HepG2 (cell line): Measurements from ENCODE around the gene PARP15. TPM values are rescaled to one million over a fixed set of nuclear protein-coding genes. Genes with fewer than 3 reads are reported as not detected.

ENCODE experiments used
- CCAR2 ChIP-seq: fragments of 200-400 bp; formaldehyde crosslinking; optimal IDR thresholded peaks from 2 replicates; pipeline ENCODE3; 2018; ENCODE audit warnings: low read depth, mild to moderate bottlenecking, low read length, moderate library complexity
- HDAC1 ChIP-seq: sonication (generic); formaldehyde crosslinking; IDR thresholded peaks from 2 replicates; pipeline ENCODE4 v1.5.1; 2020; ENCODE audit warnings: mild to moderate bottlenecking, missing genetic modification reagents
- STAG1 ChIP-seq: sonication (generic); formaldehyde crosslinking; IDR thresholded peaks from 2 replicates; pipeline ENCODE4 v1.4.0; 2020; ENCODE audit warnings: missing genetic modification reagents
- ZFP82 ChIP-seq: sonication (generic); formaldehyde crosslinking; IDR thresholded peaks from 2 replicates; pipeline ENCODE4 v1.5.1; 2020; ENCODE audit warnings: mild to moderate bottlenecking, missing genetic modification reagents, borderline replicate concordance
- ZNF136 ChIP-seq: sonication (generic); formaldehyde crosslinking; IDR thresholded peaks from 2 replicates; pipeline ENCODE4 v1.8.1; 2022; ENCODE audit warnings: low read depth, mild to moderate bottlenecking, moderate library complexity, missing genetic modification reagents
- ZNF260 ChIP-seq: sonication (generic); formaldehyde crosslinking; IDR thresholded peaks from 2 replicates; pipeline ENCODE4 v1.4.0; 2020; ENCODE audit warnings: missing genetic modification reagents, low read depth, mild to moderate bottlenecking, borderline replicate concordance
- ZNF333 ChIP-seq: sonication (generic); formaldehyde crosslinking; IDR thresholded peaks from 2 replicates; pipeline ENCODE4 v1.4.0; 2020; ENCODE audit warnings: mild to moderate bottlenecking, missing genetic modification reagents, borderline replicate concordance
- ZNF660 ChIP-seq: sonication (generic); formaldehyde crosslinking; IDR thresholded peaks from 2 replicates; pipeline ENCODE4 v1.5.1; 2020; ENCODE audit warnings: mild to moderate bottlenecking, low read depth, missing genetic modification reagents, borderline replicate concordance
- ZNF788 ChIP-seq: sonication (generic); formaldehyde crosslinking; IDR thresholded peaks from 2 replicates; pipeline ENCODE4 v1.5.0; 2020; ENCODE audit warnings: mild to moderate bottlenecking, missing genetic modification reagents, borderline replicate concordance
- ZNF891 ChIP-seq: sonication (generic); formaldehyde crosslinking; IDR thresholded peaks from 2 replicates; pipeline ENCODE4 v1.5.0; 2020; ENCODE audit warnings: mild to moderate bottlenecking, missing genetic modification reagents
- polyA plus RNA-seq, 8 experiments: library from polyadenylated mRNA; depleted of rRNA in 3 of 8; stranded (reverse) in 7 of 8; unstranded in 1 of 8; fragments of >200 nt; fragmentation: Illumina TruSeq in 4 of 8; extraction: Trizol in 4 of 8; gene quantifications; 2 replicates each; pipeline versions ENCODE4 v1.2.1 to v1.2.3, GENCODE V29; 2011 to 2016; ENCODE audit warnings: low read depth in 4 of 8, missing spikeins in 1 of 8, mixed read lengths in 1 of 8; ENCODE audit not compliant: insufficient read depth in 1 of 8
- total RNA-seq, 5 experiments: library from RNA; depleted of rRNA; stranded (reverse); fragments of >200 nt; fragmentation: Illumina TruSeq; extraction: Trizol; gene quantifications; 2 replicates each; pipeline ENCODE4 v1.2.3, GENCODE V29; 2016; ENCODE audit warnings: low read depth in 1 of 5
- TF ChIP-seq, protein P1 (sequence below): sonication (generic); formaldehyde crosslinking; conservative IDR thresholded peaks from 2 replicates; pipeline ENCODE4 v1.4.0; 2020; ENCODE audit warnings: missing genetic modification reagents
- TF ChIP-seq, protein P2 (sequence below), 2 experiments: sonication (generic) in 1 of 2; formaldehyde crosslinking in 1 of 2; IDR thresholded peaks; 2 replicates each; pipeline versions ENCODE4 v1.5.1 to v1.6.1; 2011 to 2020; ENCODE audit warnings: borderline replicate concordance in 1 of 2, low read depth in 1 of 2, low read length in 1 of 2, mild to moderate bottlenecking in 1 of 2, missing genetic modification reagents in 1 of 2, moderate library complexity in 1 of 2
- TF ChIP-seq, protein P3 (sequence below): sonication (generic); formaldehyde crosslinking; IDR thresholded peaks from 2 replicates; pipeline ENCODE4 v1.5.0; 2020; ENCODE audit warnings: mild to moderate bottlenecking, missing genetic modification reagents
- TF ChIP-seq, protein P4 (sequence below): IDR thresholded peaks from 2 replicates; pipeline ENCODE4 v1.6.1; 2018; ENCODE audit warnings: missing genetic modification reagents

The PARP15 gene
- total and polyA plus RNA-seq, 2 of the 13 experiments (the other 11 are each of a cell fraction or from before 2014, with no cell fraction given): 0.02 TPM; not detected in 1

DNA sequence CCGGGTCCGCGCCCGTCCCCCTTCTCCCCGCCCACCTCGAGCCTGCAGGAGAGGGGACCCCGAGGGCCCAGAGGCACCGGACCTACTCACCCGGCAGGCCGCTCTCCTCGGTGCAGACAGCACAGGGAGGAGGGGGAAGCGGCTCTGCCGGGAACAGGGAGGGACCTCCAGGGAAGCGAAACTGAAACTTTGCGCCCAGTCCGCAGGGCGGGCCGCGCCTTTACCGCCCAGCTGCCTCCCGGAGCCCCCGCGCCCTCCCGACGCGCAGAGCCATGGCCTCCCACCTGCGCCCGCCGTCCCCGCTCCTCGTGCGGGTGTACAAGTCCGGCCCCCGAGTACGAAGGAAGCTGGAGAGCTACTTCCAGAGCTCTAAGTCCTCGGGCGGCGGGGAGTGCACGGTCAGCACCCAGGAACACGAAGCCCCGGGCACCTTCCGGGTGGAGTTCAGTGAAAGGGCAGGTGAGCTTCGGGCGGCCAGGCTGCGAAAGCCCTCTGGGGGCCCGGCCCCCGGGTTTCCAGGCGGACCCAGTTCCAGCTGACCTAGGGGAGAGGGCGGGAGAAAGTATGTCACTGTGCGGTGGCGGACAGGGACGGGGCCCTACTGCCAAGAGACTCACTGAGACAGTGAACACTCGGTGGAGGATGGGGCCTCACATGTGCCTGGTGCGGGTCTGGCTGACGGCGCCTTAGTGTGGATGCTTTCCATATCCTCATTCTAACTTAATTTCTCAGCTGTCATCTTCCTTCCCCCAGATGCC, 13.1 kb upstream of the PARP15 start, which contains the start of the genes DTX3L and PARP9 (continued):
- TF ChIP-seq ZFP82 (CRISPR knock-in tag): no peak
- TF ChIP-seq, protein P1, sequence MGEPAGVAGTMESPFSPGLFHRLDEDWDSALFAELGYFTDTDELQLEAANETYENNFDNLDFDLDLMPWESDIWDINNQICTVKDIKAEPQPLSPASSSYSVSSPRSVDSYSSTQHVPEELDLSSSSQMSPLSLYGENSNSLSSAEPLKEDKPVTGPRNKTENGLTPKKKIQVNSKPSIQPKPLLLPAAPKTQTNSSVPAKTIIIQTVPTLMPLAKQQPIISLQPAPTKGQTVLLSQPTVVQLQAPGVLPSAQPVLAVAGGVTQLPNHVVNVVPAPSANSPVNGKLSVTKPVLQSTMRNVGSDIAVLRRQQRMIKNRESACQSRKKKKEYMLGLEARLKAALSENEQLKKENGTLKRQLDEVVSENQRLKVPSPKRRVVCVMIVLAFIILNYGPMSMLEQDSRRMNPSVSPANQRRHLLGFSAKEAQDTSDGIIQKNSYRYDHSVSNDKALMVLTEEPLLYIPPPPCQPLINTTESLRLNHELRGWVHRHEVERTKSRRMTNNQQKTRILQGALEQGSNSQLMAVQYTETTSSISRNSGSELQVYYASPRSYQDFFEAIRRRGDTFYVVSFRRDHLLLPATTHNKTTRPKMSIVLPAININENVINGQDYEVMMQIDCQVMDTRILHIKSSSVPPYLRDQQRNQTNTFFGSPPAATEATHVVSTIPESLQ (CRISPR knock-in tag): no peak
- TF ChIP-seq ZNF136 (CRISPR knock-in tag): peak; percentile 84; the same call in 1 of the 2 replicates
- TF ChIP-seq, protein P2, sequence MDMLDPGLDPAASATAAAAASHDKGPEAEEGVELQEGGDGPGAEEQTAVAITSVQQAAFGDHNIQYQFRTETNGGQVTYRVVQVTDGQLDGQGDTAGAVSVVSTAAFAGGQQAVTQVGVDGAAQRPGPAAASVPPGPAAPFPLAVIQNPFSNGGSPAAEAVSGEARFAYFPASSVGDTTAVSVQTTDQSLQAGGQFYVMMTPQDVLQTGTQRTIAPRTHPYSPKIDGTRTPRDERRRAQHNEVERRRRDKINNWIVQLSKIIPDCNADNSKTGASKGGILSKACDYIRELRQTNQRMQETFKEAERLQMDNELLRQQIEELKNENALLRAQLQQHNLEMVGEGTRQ (IDR thresholded peaks at IDR 0.05; ENCODE audit: low read depth, low read length): no peak
- TF ChIP-seq, protein P2 (CRISPR knock-in tag; IDR thresholded peaks at IDR 0.05; ENCODE audit: borderline replicate concordance): no peak
- peak; percentile 87 for TF ChIP-seq ZNF333 (CRISPR knock-in tag)
- TF ChIP-seq ZNF660 (CRISPR knock-in tag): no peak
- TF ChIP-seq, protein P3, sequence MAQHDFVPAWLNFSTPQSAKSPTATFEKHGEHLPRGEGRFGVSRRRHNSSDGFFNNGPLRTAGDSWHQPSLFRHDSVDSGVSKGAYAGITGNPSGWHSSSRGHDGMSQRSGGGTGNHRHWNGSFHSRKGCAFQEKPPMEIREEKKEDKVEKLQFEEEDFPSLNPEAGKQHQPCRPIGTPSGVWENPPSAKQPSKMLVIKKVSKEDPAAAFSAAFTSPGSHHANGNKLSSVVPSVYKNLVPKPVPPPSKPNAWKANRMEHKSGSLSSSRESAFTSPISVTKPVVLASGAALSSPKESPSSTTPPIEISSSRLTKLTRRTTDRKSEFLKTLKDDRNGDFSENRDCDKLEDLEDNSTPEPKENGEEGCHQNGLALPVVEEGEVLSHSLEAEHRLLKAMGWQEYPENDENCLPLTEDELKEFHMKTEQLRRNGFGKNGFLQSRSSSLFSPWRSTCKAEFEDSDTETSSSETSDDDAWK: no peak
- TF ChIP-seq ZNF788 (CRISPR knock-in tag): peak; percentile 85
- TF ChIP-seq ZNF891 (CRISPR knock-in tag): peak; percentile 93
- peak; percentile 60; the same call in 1 of the 2 replicates for TF ChIP-seq HDAC1 (CRISPR knock-in tag)
- 0 out of 2 replicates have a peak, but pooled peaks have one; percentile 25 for TF ChIP-seq ZNF260
- TF ChIP-seq, protein P4, sequence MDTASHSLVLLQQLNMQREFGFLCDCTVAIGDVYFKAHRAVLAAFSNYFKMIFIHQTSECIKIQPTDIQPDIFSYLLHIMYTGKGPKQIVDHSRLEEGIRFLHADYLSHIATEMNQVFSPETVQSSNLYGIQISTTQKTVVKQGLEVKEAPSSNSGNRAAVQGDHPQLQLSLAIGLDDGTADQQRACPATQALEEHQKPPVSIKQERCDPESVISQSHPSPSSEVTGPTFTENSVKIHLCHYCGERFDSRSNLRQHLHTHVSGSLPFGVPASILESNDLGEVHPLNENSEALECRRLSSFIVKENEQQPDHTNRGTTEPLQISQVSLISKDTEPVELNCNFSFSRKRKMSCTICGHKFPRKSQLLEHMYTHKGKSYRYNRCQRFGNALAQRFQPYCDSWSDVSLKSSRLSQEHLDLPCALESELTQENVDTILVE (CRISPR knock-in tag): no peak
- TF ChIP-seq CCAR2: no peak
- no peak; the same call in 1 of the 2 replicates for TF ChIP-seq STAG1 (CRISPR knock-in tag)
